ENCODE measurements around the gene FAM3C. TPM values are rescaled to one million over a fixed set of nuclear protein-coding genes. Genes with fewer than 3 reads are reported as not detected.
"Not testable (repeated sequence)": the region's sequence is repeated elsewhere in the genome, so short reads cannot be mapped to it uniquely, and the experiment has no call there.

FAM3C gene
- total and polyA plus RNA-seq, 5 experiments from 2014 or later, result 8.9 to 20.6 (median 12.4) TPM

DNA sequence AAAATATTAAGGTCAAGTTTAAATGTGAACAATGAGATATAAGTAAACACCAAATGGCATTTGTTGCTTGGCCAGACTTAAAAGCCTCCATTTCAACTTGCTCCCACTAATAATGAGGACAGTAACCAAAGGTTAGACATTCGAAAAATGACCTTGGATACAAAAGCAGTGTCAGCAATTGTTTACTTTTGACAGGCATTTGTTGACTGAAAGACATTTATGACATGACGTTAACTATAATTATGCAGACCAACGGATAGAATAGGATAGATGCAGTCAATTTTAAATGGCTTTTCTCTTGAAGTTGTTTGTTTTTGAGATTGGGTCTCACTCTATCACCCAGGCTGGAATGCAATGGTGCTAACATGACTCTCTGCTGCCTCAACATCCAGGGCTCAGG is 73.6 kb downstream of the FAM3C start:
- DNase-seq, result no peak
- Mint-ChIP-seq H3K27me3 (peaks cover 12 to 54% (median 23%) of the 10 kb centered on the region in 5 donors), H3K36me3 (no peaks in the 10 kb centered on the region), H3K9me3 (no peaks in the 10 kb centered on the region), H3K27ac (no peak overlapping the region), H3K4me3 (no peak overlapping the region), H3K4me1 (no peaks in the 10 kb centered on the region)
- POLR2A ChIA-PET, result no interaction called here
- no peak for ATAC-seq

DNA sequence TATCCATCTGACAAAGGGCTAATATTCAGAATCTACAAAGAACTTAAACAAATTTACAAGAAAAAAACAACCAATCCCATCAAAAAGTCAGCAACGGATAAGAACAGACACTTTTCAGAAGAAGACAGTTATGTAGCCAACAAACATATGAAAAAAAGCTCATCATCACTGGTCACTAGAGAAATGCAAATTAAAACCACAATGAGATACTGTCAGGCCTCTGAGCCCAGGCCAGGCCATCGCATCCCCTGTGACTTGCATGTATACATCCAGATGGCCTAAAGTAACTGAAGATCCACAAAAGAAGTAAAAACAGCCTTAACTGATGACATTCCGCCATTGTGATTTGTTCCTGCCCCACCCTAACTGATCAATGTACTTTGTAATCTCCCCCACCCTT is 80.9 kb downstream of the FAM3C start:
- H3K36me3 Mint-ChIP-seq, DNase-seq, H3K27ac Mint-ChIP-seq, H3K4me1 Mint-ChIP-seq, ATAC-seq, H3K9me3 Mint-ChIP-seq, H3K4me3 Mint-ChIP-seq, POLR2A ChIA-PET: not testable (repeated sequence)
- H3K27me3 Mint-ChIP-seq, result peaks cover 2 to 29% (median 5%) of the 10 kb centered on the region in 5 donors

- POLR2A ChIA-PET, result no interaction called here
- ATAC-seq (no peak), DNase-seq (no peak)
- H3K4me1 Mint-ChIP-seq, result peaks cover 0 to 6% (median 0%) of the 10 kb centered on the region in 4 donors
- H3K27me3 Mint-ChIP-seq, result peaks cover 2 to 34% (median 5%) of the 10 kb centered on the region in 5 donors
- no peak overlapping the region for H3K4me3 Mint-ChIP-seq
- H3K9me3 Mint-ChIP-seq, result peaks cover 0 to 6% (median 0%) of the 10 kb centered on the region in 9 donors
- no peaks in the 10 kb centered on the region for H3K36me3 Mint-ChIP-seq
- no peak overlapping the region for H3K27ac Mint-ChIP-seq
Observed at GRCh38 chr7:121313793-121314676, 82.1 kb downstream of the FAM3C start.

- Mint-ChIP-seq H3K27ac (no peak overlapping the region), H3K36me3 (no peaks in the 10 kb centered on the region), H3K9me3 (peaks cover 0 to 6% (median 0%) of the 10 kb centered on the region in 9 donors), H3K4me1 (peaks cover 0 to 6% (median 0%) of the 10 kb centered on the region in 4 donors), H3K27me3 (peaks cover 4 to 27% (median 8%) of the 10 kb centered on the region in 5 donors), H3K4me3 (no peak overlapping the region)
- DNase-seq, result no peak
- POLR2A ChIA-PET, result no interaction called here
- no peak for ATAC-seq
Observed at GRCh38 chr7:121313220-121313792, 82.8 kb downstream of the FAM3C start.

DNA sequence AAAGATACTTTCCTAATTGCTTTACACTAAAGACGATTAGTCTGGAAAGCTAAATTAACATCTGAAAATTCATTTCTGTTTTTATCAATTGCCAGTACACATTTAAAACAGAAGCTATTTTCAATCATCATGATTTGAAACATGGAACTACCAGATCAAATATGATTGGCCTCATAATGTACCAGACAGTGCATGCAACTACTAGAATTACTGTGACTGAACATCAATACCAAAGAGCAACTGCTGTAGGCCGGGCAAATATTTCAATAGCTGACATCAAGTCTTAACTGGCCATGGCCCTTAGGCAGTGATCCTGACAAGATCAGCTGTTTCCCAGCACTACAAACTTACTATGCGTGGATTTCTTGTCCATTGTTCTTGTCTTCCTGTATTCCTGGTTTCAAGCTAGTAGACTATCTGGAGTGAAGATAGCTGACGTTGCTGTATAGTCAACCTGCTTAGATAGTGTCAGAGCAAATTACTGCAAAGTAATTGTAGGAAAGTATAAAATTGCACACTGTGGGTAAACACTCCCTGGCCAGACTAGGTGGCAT is 89.0 kb downstream of the FAM3C start:
- POLR2A ChIA-PET, result no interaction called here
- Mint-ChIP-seq H3K27ac (no peak overlapping the region), H3K36me3 (no peaks in the 10 kb centered on the region), H3K4me3 (no peak overlapping the region), H3K27me3 (peaks cover 8 to 20% (median 13%) of the 10 kb centered on the region in 5 donors), H3K9me3 (peaks cover 0 to 6% (median 0%) of the 10 kb centered on the region in 9 donors), H3K4me1 (no peaks in the 10 kb centered on the region)
- ATAC-seq (no peak), DNase-seq (no peak)

GRCh38 chr7:121306565-121306964 is 89.5 kb downstream of the FAM3C start:
- no peak for ATAC-seq
- Mint-ChIP-seq H3K27ac (no peak overlapping the region), H3K36me3 (no peaks in the 10 kb centered on the region), H3K9me3 (peaks cover 0 to 6% (median 0%) of the 10 kb centered on the region in 9 donors), H3K4me1 (no peaks in the 10 kb centered on the region), H3K4me3 (no peak overlapping the region), H3K27me3 (peaks cover 12 to 21% (median 15%) of the 10 kb centered on the region in 5 donors)
- DNase-seq, result no peak
- POLR2A ChIA-PET, result no interaction called here

GRCh38 chr7:121305109-121305508 is 91.0 kb downstream of the FAM3C start:
- POLR2A ChIA-PET, result no interaction called here
- Mint-ChIP-seq H3K27me3 (peaks cover 13 to 26% (median 17%) of the 10 kb centered on the region in 5 donors), H3K27ac (no peak overlapping the region), H3K4me1 (no peaks in the 10 kb centered on the region), H3K9me3 (no peaks in the 10 kb centered on the region), H3K4me3 (no peak overlapping the region), H3K36me3 (no peaks in the 10 kb centered on the region)
- ATAC-seq (no peak), DNase-seq (no peak)

DNA sequence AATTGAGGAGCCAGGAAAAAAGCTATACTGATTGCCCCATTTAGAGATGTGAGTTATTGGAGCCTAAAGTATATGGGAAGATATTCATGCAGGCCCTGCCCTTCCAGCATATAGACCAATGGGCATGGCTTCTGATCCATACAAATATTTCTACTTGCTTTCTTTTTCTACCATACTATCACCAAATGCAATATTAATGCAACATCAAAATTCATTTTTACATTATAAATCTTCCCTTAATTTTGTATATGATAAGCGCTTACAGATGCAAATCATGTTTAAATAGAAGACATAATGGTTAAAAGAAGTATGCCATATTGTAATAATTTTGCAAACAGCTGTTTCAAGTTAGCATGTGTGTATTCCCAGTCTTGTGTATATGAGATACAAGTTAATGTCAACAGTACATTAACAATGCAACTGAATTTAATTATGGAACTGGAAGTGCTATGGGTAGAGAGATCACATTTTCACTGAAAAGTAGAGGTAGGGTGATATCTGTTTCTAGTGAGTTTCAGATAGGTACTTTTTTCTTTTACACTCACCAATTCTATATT is 91.9 kb downstream of the FAM3C start:
- no peaks in the 10 kb centered on the region for H3K36me3 Mint-ChIP-seq
- peaks cover 10 to 26% (median 15%) of the 10 kb centered on the region in 5 donors for H3K27me3 Mint-ChIP-seq
- no peak overlapping the region for H3K27ac Mint-ChIP-seq
- no peak for ATAC-seq
- no peaks in the 10 kb centered on the region for H3K4me1 Mint-ChIP-seq
- H3K9me3 Mint-ChIP-seq, result no peaks in the 10 kb centered on the region
- no peak overlapping the region for H3K4me3 Mint-ChIP-seq
- POLR2A ChIA-PET, result no interaction called here
- DNase-seq, result no peak

GRCh38 chr7:121303422-121304101 is 92.5 kb downstream of the FAM3C start:
- Mint-ChIP-seq H3K9me3 (no peaks in the 10 kb centered on the region), H3K36me3 (no peaks in the 10 kb centered on the region), H3K27ac (no peak overlapping the region), H3K4me3 (no peak overlapping the region), H3K27me3 (peaks cover 9 to 26% (median 12%) of the 10 kb centered on the region in 5 donors), H3K4me1 (no peaks in the 10 kb centered on the region)
- no peak for ATAC-seq
- no peak for DNase-seq
- POLR2A ChIA-PET, result no interaction called here

GRCh38 chr7:121302214-121302745 is 93.8 kb downstream of the FAM3C start:
- no peaks in the 10 kb centered on the region for H3K4me1 Mint-ChIP-seq
- H3K27me3 Mint-ChIP-seq, result peaks cover 5 to 26% (median 12%) of the 10 kb centered on the region in 5 donors
- H3K27ac Mint-ChIP-seq, result no peak overlapping the region
- H3K9me3 Mint-ChIP-seq, result no peaks in the 10 kb centered on the region
- H3K36me3 Mint-ChIP-seq, result no peaks in the 10 kb centered on the region
- DNase-seq, result no peak
- POLR2A ChIA-PET, result no interaction called here
- no peak overlapping the region for H3K4me3 Mint-ChIP-seq
- no peak for ATAC-seq

DNA sequence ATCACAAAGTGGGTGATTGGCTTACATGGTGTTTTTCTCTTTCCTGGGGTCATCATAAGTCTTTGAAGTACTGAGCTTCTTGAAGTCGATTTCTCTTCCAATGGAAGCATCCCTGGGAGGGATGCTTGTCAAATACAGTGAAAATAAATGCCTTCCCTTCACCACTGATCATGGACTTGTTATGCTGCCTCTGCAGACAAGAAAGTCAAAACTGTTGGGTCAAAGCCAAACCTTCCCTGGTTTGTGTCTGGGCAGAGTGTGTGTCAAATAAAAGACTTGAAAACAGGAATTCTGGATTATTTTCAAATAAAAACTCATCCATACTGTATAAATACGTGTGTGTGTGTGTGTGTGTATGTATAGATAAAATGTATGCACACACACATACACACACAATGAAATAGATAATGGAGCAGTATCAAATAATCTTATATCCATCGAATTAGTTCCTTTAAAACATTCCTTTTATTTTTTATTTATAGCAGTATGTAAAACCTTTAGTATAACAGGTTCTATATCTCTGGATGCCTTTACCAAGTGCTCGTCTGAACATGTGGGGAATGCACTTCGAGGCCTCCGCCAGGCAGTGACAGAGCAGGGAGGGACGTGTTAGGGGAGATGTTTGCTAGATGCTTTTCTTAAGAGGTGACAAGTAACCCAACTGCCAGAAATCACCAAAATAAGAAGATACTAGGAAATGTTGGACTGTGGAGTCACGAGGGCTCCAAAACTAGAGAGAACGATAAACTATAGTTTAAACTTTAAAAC is 94.5 kb downstream of the FAM3C start:
- no peak for DNase-seq
- Mint-ChIP-seq H3K4me1 (no peaks in the 10 kb centered on the region), H3K36me3 (no peaks in the 10 kb centered on the region), H3K27me3 (peaks cover 4 to 25% (median 12%) of the 10 kb centered on the region in 5 donors), H3K27ac (no peak overlapping the region), H3K9me3 (no peaks in the 10 kb centered on the region), H3K4me3 (no peak overlapping the region)
- POLR2A ChIA-PET, result no interaction called here
- no peak for ATAC-seq
